ENCODE data around the gene RHNO1.

GRCh38 chr12:2856051-2856450 lies 21.0 kb upstream of the RHNO1 start:
- TF ChIP-seq ZNF280D (tag by site-specific recombination; IDR thresholded peaks at IDR 0.05) (no peak), ZNF155 (tag by site-specific recombination; IDR thresholded peaks at IDR 0.05) (no peak), KLF17 (tag by site-specific recombination; IDR thresholded peaks at IDR 0.05) (no peak), CTCF (tag by site-specific recombination; IDR thresholded peaks at IDR 0.05) (no peak), ZNF707 (tag by site-specific recombination; IDR thresholded peaks at IDR 0.05) (no peak), ZNF747 (tag by site-specific recombination; IDR thresholded peaks at IDR 0.05) (no peak), ZNF10 (tag by site-specific recombination; IDR thresholded peaks at IDR 0.05) (no peak), PATZ1 (tag by site-specific recombination; IDR thresholded peaks at IDR 0.05) (no peak), SP7 (tag by site-specific recombination; IDR thresholded peaks at IDR 0.05) (no peak), PBX3 (CRISPR knock-in tag; IDR thresholded peaks at IDR 0.05) (no peak), ZBTB20 (tag by site-specific recombination; IDR thresholded peaks at IDR 0.05) (no peak), ZNF664 (tag by site-specific recombination; IDR thresholded peaks at IDR 0.05) (no peak), ZNF76 (tag by site-specific recombination; IDR thresholded peaks at IDR 0.05; ENCODE audit: borderline replicate concordance, low read depth) (no peak), ZNF558 (tag by site-specific recombination; IDR thresholded peaks at IDR 0.05) (no peak)

Measured in HEK293 (cell line).